OCI-M2 (cell line): ENCODE results near the gene ZNF248.
"Not testable (repeated sequence)": the region's sequence is repeated elsewhere in the genome, so short reads cannot be mapped to it uniquely, and the experiment has no call there.

Source experiments
- DNase-seq: peaks from one replicate; lab custom pipeline; 2025; ENCODE audit not compliant: unreplicated experiment; lab: John Stamatoyannopoulos, UW

ZNF248 gene

GRCh38 chr10:37857287-37858211 lies at the start of gene ZNF248:
Gene ZNF248 (minus strand): TSS chr10:37857610. CDS start chr10:37856310, 1,300 bp downstream.
- DNase-seq = peak; percentile 65

GRCh38 chr10:37906382-37906781 lies 49.0 kb upstream of the ZNF248 start:
- no peak for DNase-seq

GRCh38 chr10:37896436-37896835 lies 39.0 kb upstream of the ZNF248 start:
- no peak for DNase-seq

- no peak for DNase-seq
These were observed 38.3 kb upstream of the ZNF248 start for GRCh38 chr10:37895674-37896073.

GRCh38 chr10:37885850-37886249 lies 28.4 kb upstream of the ZNF248 start:
- no peak for DNase-seq

- DNase-seq = no peak
These were observed 15.5 kb upstream of the ZNF248 start for GRCh38 chr10:37872955-37873354.

- DNase-seq = no peak
These were observed 14.9 kb upstream of the ZNF248 start for GRCh38 chr10:37872283-37872682.

- no peak for DNase-seq
These were observed 14.3 kb upstream of the ZNF248 start for GRCh38 chr10:37871568-37872251.

- DNase-seq = no peak
These were observed 13.7 kb upstream of the ZNF248 start for GRCh38 chr10:37871143-37871542.

GRCh38 chr10:37868796-37869195 lies 11.4 kb upstream of the ZNF248 start:
- no peak for DNase-seq

GRCh38 chr10:37865957-37866803 lies 8.8 kb upstream of the ZNF248 start:
- no peak for DNase-seq

GRCh38 chr10:37865264-37865663 lies 7.9 kb upstream of the ZNF248 start:
- DNase-seq = no peak

- no peak for DNase-seq
These were observed 3.2 kb upstream of the ZNF248 start for GRCh38 chr10:37860494-37861190.

- DNase-seq = not testable (repeated sequence)
These were observed 1.9 kb upstream of the ZNF248 start for GRCh38 chr10:37859270-37859669.

- peak; percentile 14 for DNase-seq
These were observed 526 bp downstream of the ZNF248 start for GRCh38 chr10:37856881-37857286.

- DNase-seq = no peak
These were observed 1.8 kb downstream of the ZNF248 start for GRCh38 chr10:37855636-37856035.

GRCh38 chr10:37854626-37855025 lies 2.8 kb downstream of the ZNF248 start:
- no peak for DNase-seq

- DNase-seq = no peak
These were observed 12.8 kb downstream of the ZNF248 start for GRCh38 chr10:37844644-37845043.

- DNase-seq = no peak
These were observed 18.2 kb downstream of the ZNF248 start for GRCh38 chr10:37839243-37839642.

GRCh38 chr10:37831495-37832333 lies 25.7 kb downstream of the ZNF248 start:
- no peak for DNase-seq
